Adipocyte (in vitro differentiated cells): Measurements from ENCODE around the gene PLEKHA3.

Experiments used
- DNase-seq: peaks from one replicate; pipeline ENCODE4 v3.0.0-alpha.2; 2015; ENCODE audit warnings: low read depth
- H3K27me3 ChIP-seq: replicated peaks from 2 replicates; pipeline ENCODE4 v1.7.0; 2013; ENCODE audit warnings: mild to moderate bottlenecking, low read length, moderate library complexity; ENCODE audit not compliant: control insufficient read depth, insufficient read depth
- H3K36me3 ChIP-seq: 2 replicates; pipeline ENCODE4 v1.7.0; 2013; ENCODE audit warnings: low read length, mild to moderate bottlenecking, moderate library complexity; ENCODE audit not compliant: control insufficient read depth, insufficient read depth, severe bottlenecking
- H3K4me1 ChIP-seq: 2 replicates; pipeline ENCODE4 v1.7.0; 2013; ENCODE audit warnings: mild to moderate bottlenecking, low read length, moderate library complexity; ENCODE audit not compliant: control insufficient read depth, insufficient read depth
- H3K4me3 ChIP-seq: 2 replicates; pipeline ENCODE4 v1.7.0; 2013; ENCODE audit warnings: mild to moderate bottlenecking, low read length, moderate library complexity
- H3K9ac ChIP-seq: 2 replicates; pipeline ENCODE4 v1.7.0; 2013; ENCODE audit warnings: mild to moderate bottlenecking, low read length, moderate library complexity
- H3K9me3 ChIP-seq: 2 replicates; pipeline ENCODE4 v1.7.0; 2013; ENCODE audit warnings: mild to moderate bottlenecking, low read length, moderate library complexity; ENCODE audit not compliant: control insufficient read depth

Gene PLEKHA3

DNA sequence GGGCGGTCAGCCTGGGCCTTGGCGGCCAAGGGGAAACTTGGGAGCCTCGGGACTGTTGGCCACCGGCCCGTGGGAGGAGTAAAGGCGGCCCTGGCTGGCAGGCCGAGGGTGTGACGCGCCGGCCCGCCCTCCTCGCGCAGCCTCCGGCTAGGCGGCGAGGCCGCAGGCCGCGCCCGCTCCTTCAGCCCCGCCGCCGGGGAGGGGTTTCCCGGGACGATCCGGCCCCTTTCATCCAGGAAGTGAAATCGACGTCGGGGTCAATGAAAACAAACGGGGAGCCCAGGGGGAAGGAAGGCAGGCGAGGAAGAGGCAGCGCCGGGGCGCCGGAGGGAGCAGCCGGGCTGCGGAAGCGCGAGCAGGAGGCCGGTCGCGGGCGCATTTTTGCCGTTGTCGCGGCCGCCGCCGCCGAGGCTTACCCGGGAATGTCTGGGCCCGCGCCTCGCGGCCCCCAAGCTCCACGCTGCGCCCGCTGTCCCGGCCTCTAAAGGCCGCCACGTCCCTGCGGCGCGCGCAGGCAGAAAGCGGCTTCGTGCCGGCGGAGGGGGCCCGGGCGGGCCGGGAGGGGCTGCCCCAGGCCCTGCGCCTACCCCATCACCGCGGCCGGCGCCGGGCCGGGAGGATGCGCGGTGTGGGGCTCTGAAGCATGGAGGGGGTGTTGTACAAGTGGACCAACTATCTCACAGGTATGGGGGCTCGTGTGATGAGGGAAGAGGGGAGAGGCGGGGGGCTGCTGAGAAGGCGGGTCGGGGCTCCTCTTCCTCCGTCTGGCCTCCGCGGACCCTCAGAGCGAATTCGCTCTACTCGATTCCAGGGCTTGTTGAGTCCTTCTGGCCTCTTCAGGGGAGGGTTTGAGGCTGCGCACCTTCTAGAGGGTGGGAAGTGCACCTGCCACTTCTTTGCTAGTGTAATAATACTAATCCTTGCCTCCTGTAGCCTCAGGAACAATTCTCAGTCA is at the start of gene PLEKHA3:
Gene PLEKHA3, plus strand, starts transcription at position 231 of the 955 bp plus-strand sequence. Its CDS starts 413 bp downstream, at position 644.
- peak within 1 kb of the TSS; percentile 96 for H3K9ac ChIP-seq
- no peaks in the 10 kb centered on the region for H3K9me3 ChIP-seq
- H3K27me3 ChIP-seq: no peaks in the 10 kb centered on the region
- DNase-seq: peak; percentile 99
- H3K4me1 ChIP-seq: peaks cover 42% of the 10 kb centered on the region
- H3K36me3 ChIP-seq: no peaks in the 10 kb centered on the region
- H3K4me3 ChIP-seq: peak within 1 kb of the TSS; percentile 98

DNA sequence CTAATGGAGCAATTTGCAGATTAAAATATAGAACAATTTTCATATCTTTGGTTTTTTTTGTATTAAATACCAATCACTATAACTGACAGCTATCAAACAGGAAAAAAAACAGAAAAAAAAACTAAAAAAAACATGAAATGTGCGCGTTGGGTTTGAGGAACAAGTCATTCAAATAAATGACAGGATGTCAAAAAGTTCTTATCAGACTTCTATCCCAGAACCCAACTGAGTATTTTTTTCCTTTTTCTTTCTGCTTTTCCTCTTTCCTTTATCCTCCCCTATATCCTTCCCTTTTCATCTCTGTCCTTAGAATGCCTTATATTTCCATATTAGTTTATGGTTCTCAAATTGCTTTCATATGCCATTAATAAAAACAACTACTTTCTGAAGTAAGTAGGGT is 43.6 kb upstream of the PLEKHA3 start:
- H3K9me3 ChIP-seq: no peaks in the 10 kb centered on the region
- H3K9ac ChIP-seq: no peak overlapping the region
- DNase-seq: no peak
- peaks cover 6% of the 10 kb centered on the region for H3K4me1 ChIP-seq
- no peak overlapping the region for H3K4me3 ChIP-seq
- H3K36me3 ChIP-seq: peaks cover 92% of the 10 kb centered on the region
- H3K27me3 ChIP-seq: no peaks in the 10 kb centered on the region

DNA sequence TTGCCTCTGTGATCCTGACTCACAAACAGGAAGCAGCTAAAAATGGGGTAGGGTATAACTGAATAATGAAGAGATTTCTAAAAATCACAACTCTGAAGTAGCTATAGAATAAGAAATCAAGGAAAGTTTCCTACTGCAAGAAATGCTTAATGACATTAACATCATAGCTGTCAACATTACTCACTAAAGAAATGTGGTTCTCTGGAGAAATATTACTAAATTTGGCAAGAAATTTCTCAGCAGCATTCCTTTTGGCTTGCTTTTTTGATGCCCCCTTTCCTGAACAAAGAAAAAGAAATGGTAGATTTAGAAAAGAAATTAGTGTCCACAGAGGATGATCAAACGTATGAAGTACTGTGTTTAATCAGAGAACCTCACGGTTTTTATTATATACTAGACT is 38.8 kb upstream of the PLEKHA3 start:
- no peak overlapping the region for H3K4me3 ChIP-seq
- peaks cover 8% of the 10 kb centered on the region for H3K4me1 ChIP-seq
- peaks cover 90% of the 10 kb centered on the region for H3K36me3 ChIP-seq
- H3K9me3 ChIP-seq: no peaks in the 10 kb centered on the region
- H3K27me3 ChIP-seq: no peaks in the 10 kb centered on the region
- no peak overlapping the region for H3K9ac ChIP-seq
- DNase-seq: no peak

DNA sequence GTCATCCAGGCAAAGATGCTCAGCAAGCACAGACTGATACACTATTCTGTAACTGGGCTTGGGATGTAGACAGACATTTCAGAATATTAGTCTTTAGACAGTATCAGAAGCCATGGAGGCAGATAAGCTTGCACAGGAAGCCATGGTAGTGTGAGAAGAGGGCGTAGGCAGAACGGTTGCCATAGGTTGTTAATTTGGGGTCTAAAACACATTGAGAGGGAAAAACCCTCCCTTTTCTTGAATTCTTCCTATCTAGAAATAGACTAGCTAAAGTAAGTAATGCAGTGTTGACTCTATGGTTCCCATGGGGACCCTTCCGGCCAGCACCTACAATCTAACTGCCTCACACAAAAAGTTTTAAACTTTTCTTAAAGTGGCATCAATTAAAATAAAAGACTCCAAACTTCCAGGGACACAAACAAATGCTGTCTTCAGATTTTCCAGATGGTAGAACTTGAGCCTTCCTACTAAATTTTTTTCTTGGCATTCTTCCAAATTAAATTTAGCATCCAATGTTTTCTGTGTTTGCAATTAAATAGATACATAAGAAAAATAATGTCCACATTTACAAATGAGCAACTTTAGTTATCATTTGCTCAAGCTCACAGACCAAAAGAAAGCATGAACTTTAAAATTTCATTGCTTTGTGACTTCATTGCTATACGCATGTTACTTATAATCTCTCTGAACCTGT is 31.1 kb upstream of the PLEKHA3 start:
- Histone ChIP-seq H3K9me3 (no peaks in the 10 kb centered on the region), H3K36me3 (peaks cover 41% of the 10 kb centered on the region), H3K4me3 (peak overlapping the region; percentile 90), H3K27me3 (no peaks in the 10 kb centered on the region), H3K4me1 (peaks cover 18% of the 10 kb centered on the region), H3K9ac (peak overlapping the region; percentile 97)
- peak; percentile 10 for DNase-seq

DNA sequence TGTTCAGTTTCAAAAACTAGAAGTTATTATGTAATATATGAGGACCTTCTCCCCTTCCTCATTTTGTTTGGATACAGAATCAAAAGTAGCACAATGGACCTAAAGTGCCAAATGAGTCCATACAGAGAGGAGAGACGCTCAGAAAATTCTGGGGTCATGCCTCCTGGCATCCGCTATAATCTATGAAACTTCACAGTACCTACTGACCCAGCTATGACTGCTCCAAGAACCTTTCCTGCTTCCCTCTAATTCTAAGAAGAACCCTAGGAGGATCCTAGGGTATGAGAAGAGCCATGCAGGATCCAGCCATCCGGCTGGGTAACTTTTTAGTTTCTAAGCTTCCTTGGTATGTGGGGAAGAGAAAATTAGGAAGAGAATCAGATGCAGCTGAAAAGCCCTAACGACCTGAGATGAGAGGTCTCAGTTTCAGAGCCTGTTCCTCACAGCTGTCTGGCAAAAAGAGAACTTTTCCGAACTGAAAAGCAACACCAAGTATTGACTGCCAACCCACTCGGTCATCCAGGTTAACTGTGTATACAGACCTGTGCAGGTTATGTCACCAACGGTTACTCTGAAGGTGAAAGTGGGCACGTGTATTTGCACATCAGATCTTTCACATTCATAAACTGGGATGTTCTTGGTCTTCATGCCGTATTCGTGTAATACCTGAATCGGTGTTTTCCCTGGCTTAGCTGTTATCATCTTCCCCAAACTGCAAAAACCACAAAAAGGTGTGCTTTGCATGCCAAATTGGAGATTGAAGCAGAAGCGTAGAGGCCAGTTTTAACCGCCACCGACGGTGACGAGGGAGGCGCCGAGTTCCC is 30.3 kb upstream of the PLEKHA3 start:
- H3K4me1 ChIP-seq: peaks cover 18% of the 10 kb centered on the region
- peak overlapping the region; percentile 97 for H3K9ac ChIP-seq
- no peaks in the 10 kb centered on the region for H3K27me3 ChIP-seq
- DNase-seq: peak; percentile 30
- no peaks in the 10 kb centered on the region for H3K9me3 ChIP-seq
- H3K4me3 ChIP-seq: peak overlapping the region; percentile 90
- peaks cover 33% of the 10 kb centered on the region for H3K36me3 ChIP-seq

DNA sequence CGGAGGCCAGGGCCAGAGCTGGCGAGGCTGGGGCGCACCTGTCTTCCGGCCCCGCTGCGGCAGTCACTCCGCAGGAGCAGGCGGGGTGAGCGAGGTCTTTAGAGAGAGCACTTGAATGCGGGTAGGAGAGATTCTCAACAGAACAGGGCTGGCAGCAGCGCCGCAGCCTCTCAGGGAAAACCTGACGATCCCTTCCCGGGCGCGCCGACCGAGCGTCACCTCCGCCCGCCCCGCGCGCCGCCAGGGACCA is 29.8 kb upstream of the PLEKHA3 start:
- Histone ChIP-seq H3K36me3 (peaks cover 27% of the 10 kb centered on the region), H3K4me1 (peaks cover 18% of the 10 kb centered on the region), H3K27me3 (no peaks in the 10 kb centered on the region), H3K9ac (peak overlapping the region; percentile 97), H3K9me3 (no peaks in the 10 kb centered on the region), H3K4me3 (peak overlapping the region; percentile 90)
- DNase-seq: no peak

DNA sequence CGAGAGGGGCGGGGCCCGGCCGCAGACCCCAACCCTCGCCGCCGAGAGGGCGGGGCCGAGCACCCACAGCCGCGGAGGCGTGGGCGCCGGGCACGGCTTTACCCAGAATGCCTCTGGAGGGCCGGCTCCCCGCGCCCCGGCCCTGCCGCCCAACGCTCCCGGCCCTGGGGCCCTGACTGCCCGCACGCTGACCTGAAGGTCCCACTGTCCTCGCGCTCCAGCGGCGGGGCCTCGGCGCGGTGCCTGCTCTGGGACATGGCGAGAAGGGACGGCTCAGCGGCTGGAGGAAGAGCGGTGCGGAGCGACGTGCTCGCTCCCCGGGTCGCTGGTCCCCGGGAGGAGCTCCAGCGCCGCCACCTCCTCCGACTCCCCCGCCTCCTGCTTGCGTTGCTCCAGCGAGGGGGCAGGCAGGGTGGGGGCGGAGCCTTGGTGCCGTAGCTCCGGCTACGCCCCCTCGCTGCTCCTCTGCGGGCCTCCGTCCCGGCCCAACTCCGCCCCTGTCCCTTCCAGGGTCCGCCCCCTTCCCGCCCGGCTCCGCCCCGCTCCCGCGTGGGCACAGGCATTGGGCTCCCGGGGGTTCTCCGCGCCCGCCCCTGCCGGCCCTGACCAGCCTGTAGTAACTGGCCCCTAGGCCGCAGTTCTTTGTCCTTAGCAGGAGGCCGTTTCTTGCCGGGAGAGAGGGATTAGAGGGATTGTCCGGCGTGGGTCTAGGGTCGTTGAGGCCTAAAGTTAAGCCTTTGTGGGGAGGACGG is 29.3 kb upstream of the PLEKHA3 start, which contains the start of the genes PJVK and PRKRA:
Gene PJVK, plus strand, starts transcription at position 605 of the 752 bp plus-strand sequence. CDS start 2,032 bp downstream, outside the sequence.
Gene PRKRA, minus strand, starts transcription at position 402 of the 752 bp plus-strand sequence. Its CDS starts 145 bp downstream, at position 257.
- DNase-seq: peak; percentile 99

DNA sequence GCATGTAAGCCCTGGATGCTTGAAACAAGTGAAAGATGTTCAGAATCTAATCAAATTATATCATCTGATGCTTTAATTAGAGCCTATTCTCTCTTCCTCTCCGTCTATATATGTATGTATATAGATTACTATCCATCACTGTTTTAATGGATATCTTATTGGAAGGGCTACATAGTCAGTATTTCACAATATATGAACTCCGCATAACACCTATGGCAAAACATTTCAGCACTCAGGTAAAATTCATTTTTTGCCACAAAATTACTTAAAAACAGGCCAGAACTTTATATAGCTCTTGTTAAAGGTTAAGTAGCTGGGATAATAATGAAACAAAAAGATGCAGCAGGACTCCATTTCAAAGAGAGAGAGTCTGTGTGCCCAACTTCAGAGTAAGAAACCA is 27.9 kb upstream of the PLEKHA3 start:
- Histone ChIP-seq H3K9ac (no peak overlapping the region), H3K27me3 (no peaks in the 10 kb centered on the region), H3K9me3 (no peaks in the 10 kb centered on the region), H3K4me3 (no peak overlapping the region), H3K36me3 (peaks cover 12% of the 10 kb centered on the region), H3K4me1 (peaks cover 18% of the 10 kb centered on the region)
- no peak for DNase-seq

More for the DNA sequence above, 29.3 kb upstream of the PLEKHA3 start, which contains the start of the genes PJVK and PRKRA:
- peaks cover 23% of the 10 kb centered on the region for H3K36me3 ChIP-seq
- no peaks in the 10 kb centered on the region for H3K27me3 ChIP-seq
- H3K9me3 ChIP-seq: no peaks in the 10 kb centered on the region
- H3K4me3 ChIP-seq: peak within 1 kb of the TSS; percentile 90
- peaks cover 18% of the 10 kb centered on the region for H3K4me1 ChIP-seq
- peak within 1 kb of the TSS; percentile 97 for H3K9ac ChIP-seq

DNA sequence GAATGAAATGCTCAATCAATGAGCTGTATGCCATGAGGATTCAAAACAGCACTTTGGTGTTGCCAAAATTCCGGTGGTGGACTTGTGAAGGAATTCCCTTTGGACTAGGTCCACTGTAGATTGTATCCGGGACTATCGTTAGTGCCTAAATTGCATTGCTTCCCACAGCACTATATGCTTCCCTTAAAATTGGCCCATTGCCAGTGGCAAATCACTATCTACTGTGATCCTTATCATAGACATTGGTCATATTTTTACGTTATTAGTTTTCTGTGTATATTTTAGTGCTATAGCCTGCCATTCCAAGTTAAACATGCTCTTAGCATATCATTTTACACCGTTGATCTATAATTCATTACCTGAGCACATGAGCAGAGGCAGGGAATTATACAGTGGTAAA is 27.4 kb upstream of the PLEKHA3 start:
- Histone ChIP-seq H3K9ac (no peak overlapping the region), H3K36me3 (peaks cover 8% of the 10 kb centered on the region), H3K9me3 (no peaks in the 10 kb centered on the region), H3K4me3 (no peak overlapping the region), H3K27me3 (no peaks in the 10 kb centered on the region), H3K4me1 (peaks cover 18% of the 10 kb centered on the region)
- no peak for DNase-seq

DNA sequence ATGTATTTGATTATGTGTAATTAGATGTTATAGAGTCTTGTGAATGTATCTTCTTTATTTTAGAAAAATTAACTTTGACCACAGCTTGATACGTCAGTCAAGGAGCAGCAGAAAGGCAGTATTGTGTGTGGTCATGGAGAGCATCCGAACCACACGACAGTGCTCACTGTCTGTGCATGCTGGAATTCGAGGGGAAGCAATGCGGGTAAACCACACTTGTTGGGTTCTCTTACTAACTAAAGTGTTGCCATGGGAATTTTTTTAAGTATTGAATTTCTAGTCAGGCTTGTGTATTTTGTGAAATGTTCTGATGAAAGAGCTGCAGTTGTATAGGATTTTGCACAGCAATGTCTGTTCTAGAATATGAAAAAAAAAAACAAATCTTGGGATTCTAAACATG is 24.3 kb upstream of the PLEKHA3 start:
- H3K4me3 ChIP-seq: no peak overlapping the region
- H3K27me3 ChIP-seq: no peaks in the 10 kb centered on the region
- no peak for DNase-seq
- H3K36me3 ChIP-seq: no peaks in the 10 kb centered on the region
- no peak overlapping the region for H3K9ac ChIP-seq
- no peaks in the 10 kb centered on the region for H3K9me3 ChIP-seq
- peaks cover 5% of the 10 kb centered on the region for H3K4me1 ChIP-seq
